ENCODE measurements around the gene SYNM. TPM values are rescaled to one million over a fixed set of nuclear protein-coding genes. Genes with fewer than 3 reads are reported as not detected.
A peak's percentile ranks its signal among the peaks of the same experiment; 100 is the strongest.

The SYNM gene
- total and polyA plus RNA-seq, 2 donors: 3.4 to 10.5 TPM

- no peak overlapping the region for H3K27ac ChIP-seq (ENCODE audit: low read depth in 1 of 2, low read length in 1 of 2)
- WGBS: 98% methylated on average over 3 of the region's 3 CpGs
- no peak for DNase-seq (ENCODE audit: low read depth in 6 of 9, low spot score in 9 of 9)
- peaks cover 0 to 6% of the 10 kb centered on the region in 2 donors for H3K4me1 ChIP-seq (ENCODE audit: control insufficient read depth in 2 of 2, insufficient read depth in 2 of 2, low read length in 2 of 2)
- H3K4me3 ChIP-seq (ENCODE audit: low read length in 2 of 2): no peak overlapping the region
- H3K27me3 ChIP-seq (ENCODE audit: control insufficient read depth in 2 of 2, insufficient read depth in 1 of 2, low read length in 1 of 2): no peaks in the 10 kb centered on the region
- H3K36me3 ChIP-seq (ENCODE audit: control insufficient read depth in 2 of 2, insufficient read depth in 2 of 2, low read length in 1 of 2): no peaks in the 10 kb centered on the region
- no peaks in the 10 kb centered on the region for H3K9me3 ChIP-seq (ENCODE audit: control insufficient read depth in 2 of 2, insufficient read depth in 1 of 2, low read length in 1 of 2)
These were observed 60.3 kb downstream of the SYNM start for GRCh38 chr15:99165020-99165790.

GRCh38 chr15:99165956-99166689 lies 61.2 kb downstream of the SYNM start:
- Histone ChIP-seq H3K27ac (ENCODE audit: low read depth in 1 of 2, low read length in 1 of 2) (no peak overlapping the region), H3K4me3 (ENCODE audit: low read length in 2 of 2) (no peak overlapping the region), H3K27me3 (ENCODE audit: control insufficient read depth in 2 of 2, insufficient read depth in 1 of 2, low read length in 1 of 2) (no peaks in the 10 kb centered on the region), H3K36me3 (ENCODE audit: control insufficient read depth in 2 of 2, insufficient read depth in 2 of 2, low read length in 1 of 2) (no peaks in the 10 kb centered on the region), H3K4me1 (ENCODE audit: control insufficient read depth in 2 of 2, insufficient read depth in 2 of 2, low read length in 2 of 2) (peaks cover 0 to 6% of the 10 kb centered on the region in 2 donors), H3K9me3 (ENCODE audit: control insufficient read depth in 2 of 2, insufficient read depth in 1 of 2, low read length in 1 of 2) (no peaks in the 10 kb centered on the region)
- DNase-seq (ENCODE audit: low read depth in 6 of 9, low spot score in 9 of 9): no peak
- 95% methylated on average over 23 of the region's 23 CpGs for WGBS

GRCh38 chr15:99167201-99167600 lies 62.3 kb downstream of the SYNM start:
- DNase-seq (ENCODE audit: low read depth in 6 of 9, low spot score in 9 of 9): no peak
- H3K36me3 ChIP-seq (ENCODE audit: control insufficient read depth in 2 of 2, insufficient read depth in 2 of 2, low read length in 1 of 2): no peaks in the 10 kb centered on the region
- H3K4me3 ChIP-seq (ENCODE audit: low read length in 2 of 2): no peak overlapping the region
- WGBS: 91% methylated on average over 5 of the region's 5 CpGs
- no peaks in the 10 kb centered on the region for H3K9me3 ChIP-seq (ENCODE audit: control insufficient read depth in 2 of 2, insufficient read depth in 1 of 2, low read length in 1 of 2)
- H3K27ac ChIP-seq (ENCODE audit: low read depth in 1 of 2, low read length in 1 of 2): peak overlapping the region; percentile 37 to 55
- H3K4me1 ChIP-seq (ENCODE audit: control insufficient read depth in 2 of 2, insufficient read depth in 2 of 2, low read length in 2 of 2): peaks cover 0 to 6% of the 10 kb centered on the region in 2 donors
- no peaks in the 10 kb centered on the region for H3K27me3 ChIP-seq (ENCODE audit: control insufficient read depth in 2 of 2, insufficient read depth in 1 of 2, low read length in 1 of 2)

GRCh38 chr15:99167640-99168039 lies 62.8 kb downstream of the SYNM start:
- Histone ChIP-seq H3K4me1 (ENCODE audit: control insufficient read depth in 2 of 2, insufficient read depth in 2 of 2, low read length in 2 of 2) (peaks cover 0 to 6% of the 10 kb centered on the region in 2 donors), H3K36me3 (ENCODE audit: control insufficient read depth in 2 of 2, insufficient read depth in 2 of 2, low read length in 1 of 2) (no peaks in the 10 kb centered on the region), H3K4me3 (ENCODE audit: low read length in 2 of 2) (no peak overlapping the region), H3K27me3 (ENCODE audit: control insufficient read depth in 2 of 2, insufficient read depth in 1 of 2, low read length in 1 of 2) (no peaks in the 10 kb centered on the region), H3K27ac (ENCODE audit: low read depth in 1 of 2, low read length in 1 of 2) (peak overlapping the region in 1 of 2 donors; percentile 46), H3K9me3 (ENCODE audit: control insufficient read depth in 2 of 2, insufficient read depth in 1 of 2, low read length in 1 of 2) (no peaks in the 10 kb centered on the region)
- no peak for DNase-seq (ENCODE audit: low read depth in 6 of 9, low spot score in 9 of 9)
- 94% methylated on average over 6 of the region's 6 CpGs for WGBS

GRCh38 chr15:99168601-99169580 lies 64.0 kb downstream of the SYNM start:
- Histone ChIP-seq H3K4me1 (ENCODE audit: control insufficient read depth in 2 of 2, insufficient read depth in 2 of 2, low read length in 2 of 2) (peaks cover 0 to 6% of the 10 kb centered on the region in 2 donors), H3K4me3 (ENCODE audit: low read length in 2 of 2) (no peak overlapping the region), H3K9me3 (ENCODE audit: control insufficient read depth in 2 of 2, insufficient read depth in 1 of 2, low read length in 1 of 2) (no peaks in the 10 kb centered on the region), H3K36me3 (ENCODE audit: control insufficient read depth in 2 of 2, insufficient read depth in 2 of 2, low read length in 1 of 2) (no peaks in the 10 kb centered on the region), H3K27me3 (ENCODE audit: control insufficient read depth in 2 of 2, insufficient read depth in 1 of 2, low read length in 1 of 2) (no peaks in the 10 kb centered on the region), H3K27ac (ENCODE audit: low read depth in 1 of 2, low read length in 1 of 2) (no peak overlapping the region)
- DNase-seq (ENCODE audit: low read depth in 6 of 9, low spot score in 9 of 9): no peak
- WGBS: 95% methylated on average over 5 of the region's 5 CpGs

- peaks cover 0 to 6% of the 10 kb centered on the region in 2 donors for H3K4me1 ChIP-seq (ENCODE audit: control insufficient read depth in 2 of 2, insufficient read depth in 2 of 2, low read length in 2 of 2)
- no peaks in the 10 kb centered on the region for H3K9me3 ChIP-seq (ENCODE audit: control insufficient read depth in 2 of 2, insufficient read depth in 1 of 2, low read length in 1 of 2)
- no peaks in the 10 kb centered on the region for H3K27me3 ChIP-seq (ENCODE audit: control insufficient read depth in 2 of 2, insufficient read depth in 1 of 2, low read length in 1 of 2)
- DNase-seq (ENCODE audit: low read depth in 6 of 9, low spot score in 9 of 9): no peak
- H3K27ac ChIP-seq (ENCODE audit: low read depth in 1 of 2, low read length in 1 of 2): no peak overlapping the region
- 92% methylated on average over 10 of the region's 10 CpGs for WGBS
- H3K36me3 ChIP-seq (ENCODE audit: control insufficient read depth in 2 of 2, insufficient read depth in 2 of 2, low read length in 1 of 2): no peaks in the 10 kb centered on the region
- H3K4me3 ChIP-seq (ENCODE audit: low read length in 2 of 2): no peak overlapping the region
These were observed 65.0 kb downstream of the SYNM start for GRCh38 chr15:99169769-99170311.

DNA sequence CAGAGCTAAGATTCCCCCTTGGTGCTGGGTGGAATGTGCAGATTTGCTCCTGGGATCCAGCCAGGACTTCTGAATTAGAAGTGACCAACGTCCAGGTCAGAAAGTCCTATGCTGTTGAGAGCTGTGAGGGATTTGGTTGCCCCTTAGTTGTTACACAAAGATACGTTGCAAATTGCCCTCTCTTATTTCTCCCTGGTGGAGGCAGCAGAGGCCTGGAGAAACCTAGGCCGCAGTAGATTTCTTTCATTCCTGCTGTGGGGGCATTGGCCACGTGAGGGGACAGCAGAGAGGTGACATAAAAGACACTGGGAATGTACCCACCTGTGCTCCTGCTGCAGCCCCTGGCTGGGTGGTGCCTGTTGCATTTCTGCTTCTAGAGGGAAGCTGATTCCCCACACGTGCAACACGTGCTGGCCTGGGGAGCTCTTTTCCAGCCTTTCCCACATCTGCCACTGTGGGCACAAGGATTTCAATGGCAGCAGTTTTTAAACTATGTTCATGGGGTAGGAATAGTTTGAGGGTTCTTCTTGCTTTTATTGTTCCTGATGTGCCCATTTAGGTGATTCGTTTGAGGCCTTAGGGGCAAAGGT lies 65.7 kb downstream of the SYNM start:
- no peaks in the 10 kb centered on the region for H3K36me3 ChIP-seq (ENCODE audit: control insufficient read depth in 2 of 2, insufficient read depth in 2 of 2, low read length in 1 of 2)
- no peak for DNase-seq (ENCODE audit: low read depth in 6 of 9, low spot score in 9 of 9)
- H3K4me1 ChIP-seq (ENCODE audit: control insufficient read depth in 2 of 2, insufficient read depth in 2 of 2, low read length in 2 of 2): peaks cover 0 to 9% of the 10 kb centered on the region in 2 donors
- H3K27ac ChIP-seq (ENCODE audit: low read depth in 1 of 2, low read length in 1 of 2): no peak overlapping the region
- H3K4me3 ChIP-seq (ENCODE audit: low read length in 2 of 2): no peak overlapping the region
- no peaks in the 10 kb centered on the region for H3K9me3 ChIP-seq (ENCODE audit: control insufficient read depth in 2 of 2, insufficient read depth in 1 of 2, low read length in 1 of 2)
- WGBS: 96% methylated on average over 7 of the region's 7 CpGs
- H3K27me3 ChIP-seq (ENCODE audit: control insufficient read depth in 2 of 2, insufficient read depth in 1 of 2, low read length in 1 of 2): no peaks in the 10 kb centered on the region

DNA sequence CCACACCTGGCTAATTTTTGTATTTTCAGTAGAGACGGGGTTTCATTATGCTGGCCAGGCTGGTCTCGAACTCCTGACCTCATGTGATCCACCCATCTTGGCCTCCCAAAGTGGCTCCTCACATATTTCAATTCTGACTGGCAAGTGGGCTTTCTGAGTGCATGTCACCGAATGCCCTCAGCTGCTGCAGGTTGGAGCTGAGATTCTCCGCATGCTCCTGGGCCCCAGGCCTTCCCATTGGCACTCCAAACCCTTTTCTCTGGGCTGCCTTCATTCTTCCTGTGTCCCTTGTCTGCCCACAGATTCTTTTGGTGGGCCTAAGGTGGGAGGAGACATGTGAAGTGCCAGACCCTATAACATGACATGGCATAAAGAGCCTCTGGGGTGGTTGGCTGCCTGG lies 67.3 kb downstream of the SYNM start:
- H3K4me1 ChIP-seq (ENCODE audit: control insufficient read depth in 2 of 2, insufficient read depth in 2 of 2, low read length in 2 of 2): peaks cover 0 to 3% of the 10 kb centered on the region in 2 donors
- no peaks in the 10 kb centered on the region for H3K9me3 ChIP-seq (ENCODE audit: control insufficient read depth in 2 of 2, insufficient read depth in 1 of 2, low read length in 1 of 2)
- H3K27ac ChIP-seq (ENCODE audit: low read depth in 1 of 2, low read length in 1 of 2): no peak overlapping the region
- no peaks in the 10 kb centered on the region for H3K36me3 ChIP-seq (ENCODE audit: control insufficient read depth in 2 of 2, insufficient read depth in 2 of 2, low read length in 1 of 2)
- no peak overlapping the region for H3K4me3 ChIP-seq (ENCODE audit: low read length in 2 of 2)
- DNase-seq (ENCODE audit: low read depth in 6 of 9, low spot score in 9 of 9): no peak
- 100% methylated on average over 4 of the region's 4 CpGs for WGBS
- no peaks in the 10 kb centered on the region for H3K27me3 ChIP-seq (ENCODE audit: control insufficient read depth in 2 of 2, insufficient read depth in 1 of 2, low read length in 1 of 2)

All from thymus (tissue), 11 donors.